Liver (tissue), 9 donors: ENCODE measurements around the gene MYO7A. TPM values are rescaled to one million over a fixed set of nuclear protein-coding genes. Genes with fewer than 3 reads are reported as not detected.

ENCODE experiments used
- DNase-seq: peaks from one replicate; pipeline ENCODE4 v3.0.0-alpha.2; 2017; ENCODE audit warnings: low spot score
- H3K27ac ChIP-seq, 2 donors: one replicate each; pipeline ENCODE4 v1.7.0; 2013; ENCODE audit warnings: inconsistent platforms in 2 of 2, low read length in 2 of 2, control low read depth in 1 of 2, low read depth in 1 of 2, mild to moderate bottlenecking in 1 of 2
- H3K27me3 ChIP-seq, 4 donors: one replicate each; pipeline versions ENCODE4 v1.6.1 to v1.7.0; 2013; ENCODE audit warnings: low read length in 3 of 4, inconsistent platforms in 1 of 4, mild to moderate bottlenecking in 1 of 4, moderate library complexity in 1 of 4; ENCODE audit not compliant: control insufficient read depth in 4 of 4, insufficient read depth in 4 of 4
- H3K36me3 ChIP-seq, 4 donors: one replicate each; pipeline versions ENCODE4 v1.6.1 to v1.7.0; 2013; ENCODE audit warnings: low read length in 3 of 4, mild to moderate bottlenecking in 3 of 4, low read depth in 1 of 4, moderate library complexity in 1 of 4; ENCODE audit not compliant: control insufficient read depth in 4 of 4, insufficient read depth in 3 of 4
- H3K4me1 ChIP-seq, 4 donors: one replicate each; pipeline versions ENCODE4 v1.6.1 to v1.7.0; 2013; ENCODE audit warnings: low read length in 3 of 4, mild to moderate bottlenecking in 3 of 4, moderate library complexity in 1 of 4; ENCODE audit not compliant: control insufficient read depth in 4 of 4, insufficient read depth in 4 of 4
- H3K4me3 ChIP-seq, 3 donors: one replicate each; pipeline versions ENCODE4 v1.6.1 to v1.7.0; 2013; ENCODE audit warnings: low read length in 3 of 3, control low read depth in 1 of 3, low read depth in 1 of 3, mild to moderate bottlenecking in 1 of 3
- H3K9ac ChIP-seq, 2 donors: one replicate each; pipeline ENCODE4 v1.7.0; 2013; ENCODE audit warnings: low read length in 2 of 2, mild to moderate bottlenecking in 2 of 2, moderate library complexity in 2 of 2, control low read depth in 1 of 2, low read depth in 1 of 2
- H3K9me3 ChIP-seq, 4 donors: one replicate each; pipeline versions ENCODE4 v1.6.1 to v1.7.0; 2013; ENCODE audit warnings: low read length in 3 of 4; ENCODE audit not compliant: control insufficient read depth in 4 of 4
- EGR1 ChIP-seq, 2 donors: IDR thresholded peaks; 2 replicates each; pipeline ENCODE4 v1.6.1; 2016 to 2018; ENCODE audit warnings: antibody characterized with exemption in 2 of 2, low read depth in 2 of 2
- FOXA1 ChIP-seq: IDR thresholded peaks from 2 replicates; pipeline ENCODE4 v1.6.1; 2016; ENCODE audit warnings: antibody characterized with exemption
- FOXA2 ChIP-seq: IDR thresholded peaks from 2 replicates; pipeline ENCODE4 v1.6.1; 2016; ENCODE audit warnings: antibody characterized with exemption
- GABPA ChIP-seq, 2 donors: IDR thresholded peaks in 1 of 2; conservative IDR thresholded peaks in 1 of 2; 2 replicates each; pipeline ENCODE4 v1.6.1; 2016; ENCODE audit warnings: antibody characterized with exemption in 2 of 2, mild to moderate bottlenecking in 1 of 2, moderate library complexity in 1 of 2
- HNF4A ChIP-seq, 2 donors: conservative IDR thresholded peaks; 2 replicates each; pipeline ENCODE4 v1.6.1; 2016; ENCODE audit warnings: antibody characterized with exemption in 2 of 2, mild to moderate bottlenecking in 2 of 2
- HNF4G ChIP-seq: IDR thresholded peaks from 2 replicates; pipeline ENCODE4 v1.6.1; 2016; ENCODE audit warnings: antibody characterized with exemption
- JUND ChIP-seq, 2 donors: IDR thresholded peaks; 2 replicates each; pipeline ENCODE4 v1.6.1; 2016; ENCODE audit warnings: antibody characterized with exemption in 2 of 2
- NR2F2 ChIP-seq: IDR thresholded peaks from 2 replicates; pipeline ENCODE4 v1.6.1; 2016; ENCODE audit warnings: antibody characterized with exemption
- RAD21 ChIP-seq, 2 donors: IDR thresholded peaks; 2 replicates each; pipeline ENCODE4 v1.6.1; 2016; ENCODE audit warnings: antibody characterized with exemption in 2 of 2, mild to moderate bottlenecking in 2 of 2
- SP1 ChIP-seq: IDR thresholded peaks from 2 replicates; pipeline ENCODE4 v1.6.1; 2018; ENCODE audit warnings: antibody characterized with exemption, mild to moderate bottlenecking
- TAF1 ChIP-seq: conservative IDR thresholded peaks from 2 replicates; pipeline ENCODE4 v1.6.1; 2016; ENCODE audit warnings: antibody characterized with exemption, mild to moderate bottlenecking
- YY1 ChIP-seq: IDR thresholded peaks from 2 replicates; pipeline ENCODE4 v1.6.1; 2016; ENCODE audit warnings: antibody characterized with exemption, mild to moderate bottlenecking
- WGBS: extraction: QIAGEN DNeasy Blood & Tissue Kit; methylation state at CpG from one replicate; pipeline ENCODE4 v1.1.7; 2013; 5-methylcytosine and 5-hydroxymethylcytosine counted together
- polyA plus RNA-seq, 2 donors: library from polyadenylated mRNA; stranded (reverse) in 1 of 2; unstranded in 1 of 2; fragments of 200-250 nt in 1 of 2; fragments of >200 nt in 1 of 2; fragmentation: Nextera tagmentation in 1 of 2; extraction: Ambion mirVana in 1 of 2; gene quantifications; one replicate each; pipeline versions ENCODE4 v1.2.1 to v1.2.3, GENCODE V29; 2013 to 2015
- total RNA-seq, 2 donors: library from RNA; depleted of rRNA; stranded (reverse); fragments of >200 nt; gene quantifications; one replicate each; pipeline ENCODE4 v1.2.3, GENCODE V29; 2014
- TF ChIP-seq, protein P1 (sequence below): IDR thresholded peaks from 2 replicates; pipeline ENCODE4 v1.6.1; 2016; ENCODE audit warnings: antibody characterized with exemption
- TF ChIP-seq, protein P2 (sequence below): fragments of 150-350 bp; IDR thresholded peaks from 2 replicates; pipeline ENCODE4 v1.5.1; 2017; ENCODE audit warnings: improper control_type of control experiment, low read depth, low read length; ENCODE audit not compliant: missing input control
- TF ChIP-seq, protein P3 (sequence below): IDR thresholded peaks from 2 replicates; pipeline ENCODE4 v1.6.1; 2016; ENCODE audit warnings: antibody characterized with exemption
- TF ChIP-seq, protein P4 (sequence below): IDR thresholded peaks from 2 replicates; pipeline ENCODE4 v1.6.1; 2016; ENCODE audit warnings: antibody characterized with exemption, mild to moderate bottlenecking
- donor health status: healthy.
- donor health status: healthy.
- donor health status: healthy.
- donor health status: healthy.
- donor health status: healthy.

Gene MYO7A
- total and polyA plus RNA-seq, 4 donors, result 7.3 to 33.6 (median 11.3) TPM

DNA sequence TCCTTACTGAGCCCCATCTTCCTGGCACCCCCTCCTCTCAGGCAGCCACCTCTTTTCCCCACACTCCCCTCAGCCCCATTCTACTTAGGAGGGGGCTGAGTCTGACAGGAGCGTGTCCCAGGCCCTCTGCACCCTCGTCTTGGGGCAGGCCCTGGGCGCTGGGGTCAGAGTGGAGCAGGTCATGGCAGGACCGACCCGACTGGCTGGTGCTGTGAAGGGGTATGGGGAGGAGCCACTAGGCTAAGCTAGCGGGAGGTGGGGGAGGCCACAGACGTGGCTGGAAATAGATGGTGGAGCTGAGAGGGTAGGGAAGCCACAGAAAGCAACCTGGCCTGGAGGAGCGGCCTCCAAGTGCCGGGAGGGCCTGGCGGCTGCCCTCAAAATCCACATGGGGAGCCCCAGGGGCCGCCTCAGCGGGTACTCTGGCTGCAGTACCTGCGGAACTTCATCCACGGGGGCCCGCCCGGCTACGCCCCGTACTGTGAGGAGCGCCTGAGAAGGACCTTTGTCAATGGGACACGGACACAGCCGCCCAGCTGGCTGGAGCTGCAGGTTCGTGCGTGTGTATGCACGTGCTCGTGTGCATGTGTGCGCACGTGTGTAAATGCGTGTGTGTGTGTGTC, 61.7 kb downstream of the MYO7A start:
- Histone ChIP-seq H3K27me3 (no peaks in the 10 kb centered on the region), H3K4me1 (peaks cover 0 to 3% (median 2%) of the 10 kb centered on the region in 4 donors), H3K9ac (no peak overlapping the region), H3K36me3 (peaks cover 0 to 20% (median 15%) of the 10 kb centered on the region in 4 donors), H3K27ac (no peak overlapping the region), H3K9me3 (no peaks in the 10 kb centered on the region), H3K4me3 (no peak overlapping the region)
- no peak for TF ChIP-seq HNF4G
- no peak for TF ChIP-seq GABPA (IDR thresholded peaks at IDR 0.05 in 1 of 2, conservative IDR thresholded peaks at IDR 0.05 in 1 of 2)
- TF ChIP-seq HNF4A (conservative IDR thresholded peaks at IDR 0.05), result no peak
- TF ChIP-seq, protein P1, sequence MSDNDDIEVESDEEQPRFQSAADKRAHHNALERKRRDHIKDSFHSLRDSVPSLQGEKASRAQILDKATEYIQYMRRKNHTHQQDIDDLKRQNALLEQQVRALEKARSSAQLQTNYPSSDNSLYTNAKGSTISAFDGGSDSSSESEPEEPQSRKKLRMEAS, result no peak
- TF ChIP-seq YY1, result no peak
- TF ChIP-seq FOXA2, result no peak
- no peak for TF ChIP-seq SP1
- TF ChIP-seq EGR1 (IDR thresholded peaks at IDR 0.05; ENCODE audit: low read depth in 2 of 2), result no peak
- TF ChIP-seq, protein P2, sequence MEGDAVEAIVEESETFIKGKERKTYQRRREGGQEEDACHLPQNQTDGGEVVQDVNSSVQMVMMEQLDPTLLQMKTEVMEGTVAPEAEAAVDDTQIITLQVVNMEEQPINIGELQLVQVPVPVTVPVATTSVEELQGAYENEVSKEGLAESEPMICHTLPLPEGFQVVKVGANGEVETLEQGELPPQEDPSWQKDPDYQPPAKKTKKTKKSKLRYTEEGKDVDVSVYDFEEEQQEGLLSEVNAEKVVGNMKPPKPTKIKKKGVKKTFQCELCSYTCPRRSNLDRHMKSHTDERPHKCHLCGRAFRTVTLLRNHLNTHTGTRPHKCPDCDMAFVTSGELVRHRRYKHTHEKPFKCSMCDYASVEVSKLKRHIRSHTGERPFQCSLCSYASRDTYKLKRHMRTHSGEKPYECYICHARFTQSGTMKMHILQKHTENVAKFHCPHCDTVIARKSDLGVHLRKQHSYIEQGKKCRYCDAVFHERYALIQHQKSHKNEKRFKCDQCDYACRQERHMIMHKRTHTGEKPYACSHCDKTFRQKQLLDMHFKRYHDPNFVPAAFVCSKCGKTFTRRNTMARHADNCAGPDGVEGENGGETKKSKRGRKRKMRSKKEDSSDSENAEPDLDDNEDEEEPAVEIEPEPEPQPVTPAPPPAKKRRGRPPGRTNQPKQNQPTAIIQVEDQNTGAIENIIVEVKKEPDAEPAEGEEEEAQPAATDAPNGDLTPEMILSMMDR, result no peak
- TF ChIP-seq JUND (IDR thresholded peaks at IDR 0.05), result no peak
- no peak for TF ChIP-seq NR2F2
- no peak for TF ChIP-seq RAD21 (IDR thresholded peaks at IDR 0.05)
- no peak for TF ChIP-seq TAF1
- 94% methylated on average over 28 of the region's 28 CpGs for WGBS
- DNase-seq, result no peak

DNA sequence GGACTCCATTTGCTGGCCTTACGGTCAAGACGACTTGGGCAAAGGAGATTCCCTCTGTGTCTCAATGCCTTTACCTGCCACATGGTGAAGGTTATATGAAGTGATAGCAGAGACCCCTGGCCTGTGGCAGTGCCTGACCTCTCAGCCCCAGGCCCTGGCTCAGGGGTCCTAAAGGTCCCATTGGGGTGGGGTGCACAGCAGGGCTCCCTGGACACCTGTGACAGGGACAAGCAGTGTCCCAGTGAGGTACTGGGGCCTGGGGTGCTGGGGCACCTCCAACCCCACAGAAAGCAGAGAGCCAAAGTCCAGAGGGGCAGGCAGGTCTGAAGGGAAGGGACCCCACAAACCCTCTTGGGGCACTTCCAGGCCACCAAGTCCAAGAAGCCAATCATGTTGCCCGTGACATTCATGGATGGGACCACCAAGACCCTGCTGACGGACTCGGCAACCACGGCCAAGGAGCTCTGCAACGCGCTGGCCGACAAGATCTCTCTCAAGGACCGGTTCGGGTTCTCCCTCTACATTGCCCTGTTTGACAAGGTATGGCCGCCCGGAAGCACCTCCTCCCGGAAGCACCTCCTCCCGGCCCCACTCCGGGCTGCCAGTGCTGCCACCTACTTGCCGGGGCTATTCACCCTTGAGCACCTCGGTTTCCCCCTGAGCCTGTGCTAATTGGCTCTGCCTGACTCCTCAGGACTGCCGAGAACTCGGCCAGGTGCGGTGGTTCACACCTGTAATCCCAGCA, 62.5 kb downstream of the MYO7A start:
- H3K27ac ChIP-seq, result no peak overlapping the region
- H3K4me3 ChIP-seq, result no peak overlapping the region
- no peak overlapping the region for H3K9ac ChIP-seq
- TF ChIP-seq, protein P3, sequence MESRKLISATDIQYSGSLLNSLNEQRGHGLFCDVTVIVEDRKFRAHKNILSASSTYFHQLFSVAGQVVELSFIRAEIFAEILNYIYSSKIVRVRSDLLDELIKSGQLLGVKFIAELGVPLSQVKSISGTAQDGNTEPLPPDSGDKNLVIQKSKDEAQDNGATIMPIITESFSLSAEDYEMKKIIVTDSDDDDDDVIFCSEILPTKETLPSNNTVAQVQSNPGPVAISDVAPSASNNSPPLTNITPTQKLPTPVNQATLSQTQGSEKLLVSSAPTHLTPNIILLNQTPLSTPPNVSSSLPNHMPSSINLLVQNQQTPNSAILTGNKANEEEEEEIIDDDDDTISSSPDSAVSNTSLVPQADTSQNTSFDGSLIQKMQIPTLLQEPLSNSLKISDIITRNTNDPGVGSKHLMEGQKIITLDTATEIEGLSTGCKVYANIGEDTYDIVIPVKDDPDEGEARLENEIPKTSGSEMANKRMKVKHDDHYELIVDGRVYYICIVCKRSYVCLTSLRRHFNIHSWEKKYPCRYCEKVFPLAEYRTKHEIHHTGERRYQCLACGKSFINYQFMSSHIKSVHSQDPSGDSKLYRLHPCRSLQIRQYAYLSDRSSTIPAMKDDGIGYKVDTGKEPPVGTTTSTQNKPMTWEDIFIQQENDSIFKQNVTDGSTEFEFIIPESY, result no peak
- TF ChIP-seq, protein P1, result no peak
- TF ChIP-seq JUND (IDR thresholded peaks at IDR 0.05) (no peak), FOXA1 (no peak), TAF1 (no peak), RAD21 (IDR thresholded peaks at IDR 0.05) (no peak), SP1 (no peak), GABPA (IDR thresholded peaks at IDR 0.05 in 1 of 2, conservative IDR thresholded peaks at IDR 0.05 in 1 of 2) (no peak)
- TF ChIP-seq, protein P4, sequence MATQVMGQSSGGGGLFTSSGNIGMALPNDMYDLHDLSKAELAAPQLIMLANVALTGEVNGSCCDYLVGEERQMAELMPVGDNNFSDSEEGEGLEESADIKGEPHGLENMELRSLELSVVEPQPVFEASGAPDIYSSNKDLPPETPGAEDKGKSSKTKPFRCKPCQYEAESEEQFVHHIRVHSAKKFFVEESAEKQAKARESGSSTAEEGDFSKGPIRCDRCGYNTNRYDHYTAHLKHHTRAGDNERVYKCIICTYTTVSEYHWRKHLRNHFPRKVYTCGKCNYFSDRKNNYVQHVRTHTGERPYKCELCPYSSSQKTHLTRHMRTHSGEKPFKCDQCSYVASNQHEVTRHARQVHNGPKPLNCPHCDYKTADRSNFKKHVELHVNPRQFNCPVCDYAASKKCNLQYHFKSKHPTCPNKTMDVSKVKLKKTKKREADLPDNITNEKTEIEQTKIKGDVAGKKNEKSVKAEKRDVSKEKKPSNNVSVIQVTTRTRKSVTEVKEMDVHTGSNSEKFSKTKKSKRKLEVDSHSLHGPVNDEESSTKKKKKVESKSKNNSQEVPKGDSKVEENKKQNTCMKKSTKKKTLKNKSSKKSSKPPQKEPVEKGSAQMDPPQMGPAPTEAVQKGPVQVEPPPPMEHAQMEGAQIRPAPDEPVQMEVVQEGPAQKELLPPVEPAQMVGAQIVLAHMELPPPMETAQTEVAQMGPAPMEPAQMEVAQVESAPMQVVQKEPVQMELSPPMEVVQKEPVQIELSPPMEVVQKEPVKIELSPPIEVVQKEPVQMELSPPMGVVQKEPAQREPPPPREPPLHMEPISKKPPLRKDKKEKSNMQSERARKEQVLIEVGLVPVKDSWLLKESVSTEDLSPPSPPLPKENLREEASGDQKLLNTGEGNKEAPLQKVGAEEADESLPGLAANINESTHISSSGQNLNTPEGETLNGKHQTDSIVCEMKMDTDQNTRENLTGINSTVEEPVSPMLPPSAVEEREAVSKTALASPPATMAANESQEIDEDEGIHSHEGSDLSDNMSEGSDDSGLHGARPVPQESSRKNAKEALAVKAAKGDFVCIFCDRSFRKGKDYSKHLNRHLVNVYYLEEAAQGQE, result no peak
- no peaks in the 10 kb centered on the region for H3K9me3 ChIP-seq
- peaks cover 0 to 3% (median 2%) of the 10 kb centered on the region in 4 donors for H3K4me1 ChIP-seq
- peaks cover 0 to 22% (median 11%) of the 10 kb centered on the region in 4 donors for H3K36me3 ChIP-seq
- H3K27me3 ChIP-seq, result no peaks in the 10 kb centered on the region
- DNase-seq, result no peak
- WGBS, result 89% methylated on average over 21 of the region's 21 CpGs
